Measurements from ENCODE around the gene PALM2AKAP2.

DNA sequence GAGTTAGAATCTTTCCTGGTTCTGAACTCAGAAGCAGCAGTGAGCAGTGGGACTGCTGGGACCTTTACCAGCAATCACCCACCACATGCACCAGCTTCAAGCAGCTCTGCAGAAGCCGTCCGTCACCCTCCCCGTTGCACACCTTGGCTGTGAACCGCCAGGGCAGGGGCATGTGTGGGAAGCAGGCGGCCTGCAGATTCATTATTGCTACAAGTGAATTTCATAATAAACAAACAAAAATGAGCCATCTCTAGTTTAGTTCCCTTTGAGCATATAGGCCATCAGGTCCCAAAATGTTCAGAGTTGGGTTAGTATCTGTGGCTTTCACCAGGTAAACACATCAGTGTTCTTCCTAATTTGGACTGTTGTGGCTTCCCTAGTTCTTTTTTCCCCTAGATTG is 17.5 kb downstream of the PALM2AKAP2 start:
- TF ChIP-seq, protein P1, sequence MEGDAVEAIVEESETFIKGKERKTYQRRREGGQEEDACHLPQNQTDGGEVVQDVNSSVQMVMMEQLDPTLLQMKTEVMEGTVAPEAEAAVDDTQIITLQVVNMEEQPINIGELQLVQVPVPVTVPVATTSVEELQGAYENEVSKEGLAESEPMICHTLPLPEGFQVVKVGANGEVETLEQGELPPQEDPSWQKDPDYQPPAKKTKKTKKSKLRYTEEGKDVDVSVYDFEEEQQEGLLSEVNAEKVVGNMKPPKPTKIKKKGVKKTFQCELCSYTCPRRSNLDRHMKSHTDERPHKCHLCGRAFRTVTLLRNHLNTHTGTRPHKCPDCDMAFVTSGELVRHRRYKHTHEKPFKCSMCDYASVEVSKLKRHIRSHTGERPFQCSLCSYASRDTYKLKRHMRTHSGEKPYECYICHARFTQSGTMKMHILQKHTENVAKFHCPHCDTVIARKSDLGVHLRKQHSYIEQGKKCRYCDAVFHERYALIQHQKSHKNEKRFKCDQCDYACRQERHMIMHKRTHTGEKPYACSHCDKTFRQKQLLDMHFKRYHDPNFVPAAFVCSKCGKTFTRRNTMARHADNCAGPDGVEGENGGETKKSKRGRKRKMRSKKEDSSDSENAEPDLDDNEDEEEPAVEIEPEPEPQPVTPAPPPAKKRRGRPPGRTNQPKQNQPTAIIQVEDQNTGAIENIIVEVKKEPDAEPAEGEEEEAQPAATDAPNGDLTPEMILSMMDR (conservative IDR thresholded peaks at IDR 0.05): no peak
- no peak for TF ChIP-seq EZH2 (IDR thresholded peaks at IDR 0.05; ENCODE audit: low read depth)
